Activated naive CD4-positive, alpha-beta T cell (primary cell): ENCODE results near the gene MPC1.

ENCODE experiments used
- DNase-seq, 4 experiments: peaks; one replicate each; lab custom pipeline; 2025; lab: John Stamatoyannopoulos, UW

The MPC1 gene

GRCh38 chr6:166382933-166383801, at the start of gene MPC1:
TSS of gene MPC1 (minus strand) at chr6:166382940. CDS start at chr6:166382876, 64 bp downstream.
- peak; percentile 79 to 93 (median 84) for DNase-seq

- no peak for DNase-seq
These were observed 47.5 kb upstream of the MPC1 start for GRCh38 chr6:166430269-166430668.

DNA sequence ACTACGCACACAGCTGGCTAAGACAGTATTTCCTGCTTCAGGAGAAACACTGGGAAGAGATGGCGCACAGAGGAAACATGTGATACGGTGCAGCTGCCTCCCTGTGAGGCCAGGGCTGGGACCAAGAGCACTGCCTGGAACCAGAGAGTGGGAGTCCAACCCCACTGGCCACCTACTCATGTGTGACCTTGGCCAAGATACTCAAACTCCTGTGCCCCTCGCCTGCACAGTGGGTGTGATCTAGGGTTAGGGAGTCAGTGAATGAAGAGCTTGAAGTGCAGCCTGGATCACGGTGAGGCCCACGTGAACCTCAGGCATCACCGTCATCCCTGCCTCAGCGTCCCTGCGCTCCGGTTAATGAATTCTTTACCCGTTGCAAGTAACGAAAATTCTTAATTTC, 41.7 kb upstream of the MPC1 start:
- no peak for DNase-seq

GRCh38 chr6:166423781-166424180, 41.0 kb upstream of the MPC1 start:
- DNase-seq: no peak

DNA sequence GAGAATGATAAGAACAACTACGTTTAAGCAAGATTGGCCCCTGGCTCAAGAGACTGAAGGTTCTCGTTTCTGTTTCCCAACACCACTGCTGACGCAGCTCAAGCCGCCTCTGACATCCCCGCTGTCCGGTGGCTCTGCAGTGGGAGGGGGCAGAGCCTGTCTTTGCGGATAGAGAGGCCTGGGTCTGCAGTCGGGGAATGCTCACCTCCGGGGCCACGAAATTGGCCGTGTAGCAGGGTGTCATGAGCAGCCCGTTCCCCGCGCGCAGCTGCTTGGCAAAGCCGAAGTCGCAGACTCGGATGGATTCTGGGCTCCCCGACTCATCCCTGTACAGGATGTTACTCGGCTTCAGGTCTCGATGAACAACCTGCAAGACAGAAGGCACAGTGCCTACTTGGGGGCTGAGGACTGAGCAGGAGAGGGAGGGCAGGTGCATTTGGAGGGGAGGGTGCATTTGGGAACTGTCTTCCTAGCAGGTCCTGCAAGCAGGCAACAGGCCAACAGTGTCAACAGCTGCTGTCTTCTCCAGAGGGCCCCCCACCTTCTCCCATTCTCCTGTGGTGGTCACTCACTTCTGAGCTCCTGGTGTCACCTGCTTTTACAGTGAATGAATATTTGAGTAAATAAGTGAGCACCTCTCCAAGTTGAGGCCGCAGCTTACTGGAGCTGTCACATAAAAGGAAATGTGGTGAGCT, 40.5 kb upstream of the MPC1 start:
- DNase-seq: no peak

GRCh38 chr6:166422201-166422940, 39.6 kb upstream of the MPC1 start:
- DNase-seq: no peak

- no peak for DNase-seq
These were observed 37.6 kb upstream of the MPC1 start for GRCh38 chr6:166420351-166420750.

- no peak for DNase-seq
These were observed 37.0 kb upstream of the MPC1 start for GRCh38 chr6:166419717-166420116.

DNA sequence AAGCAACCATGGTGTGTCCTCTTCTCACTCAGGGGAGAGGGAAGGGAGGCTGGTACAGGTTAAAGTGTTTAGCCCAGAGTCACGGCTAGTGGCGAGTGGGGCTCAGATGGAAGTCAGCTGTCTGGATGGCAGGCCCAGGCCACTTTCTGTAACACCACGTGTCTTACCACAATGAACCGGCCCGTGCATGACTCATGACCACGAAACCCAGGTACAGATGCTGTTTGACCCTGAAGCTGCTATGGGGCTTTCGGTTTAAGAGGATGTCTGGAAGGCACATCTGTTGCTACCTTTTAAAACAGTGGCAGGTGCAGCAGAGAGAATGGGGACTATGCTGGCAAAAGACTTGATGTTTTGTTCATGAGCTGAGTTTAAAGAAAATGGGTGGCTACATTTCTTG, 36.5 kb upstream of the MPC1 start:
- DNase-seq: peak in 1 of 4 experiments; percentile 22

DNA sequence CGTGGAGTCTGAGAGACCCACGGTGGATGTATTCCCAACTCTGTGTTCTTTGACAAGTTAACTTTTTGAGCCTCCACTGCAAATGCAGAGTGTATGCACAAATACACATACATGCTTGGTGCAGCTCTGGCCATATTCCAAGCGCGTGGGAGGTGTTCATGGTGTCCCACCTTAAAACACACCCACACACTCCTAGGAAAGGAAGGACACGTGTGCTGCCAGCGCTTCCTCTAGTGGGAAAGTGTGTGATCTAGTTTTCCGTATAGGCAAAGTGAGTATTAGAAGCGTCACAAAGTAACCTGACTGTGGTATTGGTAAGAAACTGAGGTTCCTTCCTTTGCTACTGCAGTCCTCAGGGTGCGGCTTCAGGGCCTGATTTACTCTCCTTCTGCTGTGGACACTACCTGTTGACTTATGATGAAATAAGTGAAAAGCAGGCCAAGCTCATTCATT, 36.0 kb upstream of the MPC1 start:
- no peak for DNase-seq

GRCh38 chr6:166417285-166417691, 34.5 kb upstream of the MPC1 start:
- peak in 2 of 4 experiments; percentile 40 to 44 for DNase-seq

DNA sequence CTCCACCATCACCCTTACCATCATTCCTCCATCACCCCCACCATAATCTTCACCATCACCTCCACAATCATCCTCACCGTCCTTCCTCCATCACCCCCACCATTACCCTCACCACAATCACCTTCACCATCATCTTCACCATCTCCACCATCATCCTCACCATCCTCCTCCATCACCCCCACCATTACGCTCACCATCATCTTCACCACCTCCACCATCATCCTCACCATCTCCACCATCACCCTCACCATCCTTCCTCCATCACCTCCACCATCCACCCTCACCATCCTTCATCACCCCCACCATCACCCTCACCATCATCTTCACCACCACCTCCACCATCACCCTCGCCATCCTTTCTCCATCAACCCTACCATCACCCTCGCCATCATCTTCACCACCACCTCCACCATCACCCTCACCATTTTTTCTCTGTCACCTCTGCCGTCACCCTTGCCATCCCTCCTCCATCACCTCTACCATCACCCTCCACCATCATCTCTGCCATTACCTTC, 33.1 kb upstream of the MPC1 start:
- DNase-seq: no peak

DNA sequence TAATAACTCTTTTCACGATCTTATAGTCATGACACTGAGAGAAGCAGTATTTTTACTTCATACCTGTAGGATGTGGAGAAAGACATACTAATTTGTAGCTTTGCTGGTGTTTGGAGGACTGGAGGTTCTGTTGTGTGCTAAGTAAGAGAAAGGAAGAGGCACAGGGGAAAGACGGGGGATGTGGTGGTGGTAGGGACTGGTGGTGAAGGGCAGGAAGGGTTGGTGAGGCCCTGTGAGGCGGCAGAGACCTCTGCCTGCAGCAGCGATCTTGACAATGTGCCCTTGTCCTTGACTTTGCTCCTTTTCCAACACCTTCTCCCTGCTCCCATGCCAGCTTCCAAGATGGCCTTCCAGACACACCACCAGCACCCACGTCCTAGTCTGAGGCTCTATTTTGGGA, 32.6 kb upstream of the MPC1 start:
- peak in 1 of 4 experiments; percentile 15 for DNase-seq

DNA sequence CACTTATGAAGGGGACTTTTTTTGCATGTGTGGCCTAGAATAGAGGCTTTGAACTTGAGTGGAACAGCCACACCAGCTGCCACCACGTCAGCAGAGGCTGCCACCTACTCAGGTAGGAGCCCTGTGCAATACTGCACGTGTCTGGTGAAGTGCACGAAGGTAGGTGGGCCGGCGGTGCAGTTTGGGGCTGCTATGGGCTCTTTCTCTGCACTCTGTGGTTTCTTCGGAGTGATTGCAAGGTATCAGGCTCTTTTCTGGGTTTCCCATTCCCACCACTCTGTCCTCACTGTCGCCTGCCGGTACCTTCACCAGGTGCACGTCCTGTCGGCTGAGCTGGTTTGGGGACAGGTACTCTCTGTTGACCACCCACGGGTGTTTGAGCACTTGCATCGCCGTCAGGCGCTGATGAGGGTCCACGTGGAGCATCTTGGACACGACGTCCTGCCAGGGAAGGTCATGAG, 30.8 kb upstream of the MPC1 start:
- no peak for DNase-seq

- DNase-seq: no peak
These were observed 30.2 kb upstream of the MPC1 start for GRCh38 chr6:166412911-166413384.

DNA sequence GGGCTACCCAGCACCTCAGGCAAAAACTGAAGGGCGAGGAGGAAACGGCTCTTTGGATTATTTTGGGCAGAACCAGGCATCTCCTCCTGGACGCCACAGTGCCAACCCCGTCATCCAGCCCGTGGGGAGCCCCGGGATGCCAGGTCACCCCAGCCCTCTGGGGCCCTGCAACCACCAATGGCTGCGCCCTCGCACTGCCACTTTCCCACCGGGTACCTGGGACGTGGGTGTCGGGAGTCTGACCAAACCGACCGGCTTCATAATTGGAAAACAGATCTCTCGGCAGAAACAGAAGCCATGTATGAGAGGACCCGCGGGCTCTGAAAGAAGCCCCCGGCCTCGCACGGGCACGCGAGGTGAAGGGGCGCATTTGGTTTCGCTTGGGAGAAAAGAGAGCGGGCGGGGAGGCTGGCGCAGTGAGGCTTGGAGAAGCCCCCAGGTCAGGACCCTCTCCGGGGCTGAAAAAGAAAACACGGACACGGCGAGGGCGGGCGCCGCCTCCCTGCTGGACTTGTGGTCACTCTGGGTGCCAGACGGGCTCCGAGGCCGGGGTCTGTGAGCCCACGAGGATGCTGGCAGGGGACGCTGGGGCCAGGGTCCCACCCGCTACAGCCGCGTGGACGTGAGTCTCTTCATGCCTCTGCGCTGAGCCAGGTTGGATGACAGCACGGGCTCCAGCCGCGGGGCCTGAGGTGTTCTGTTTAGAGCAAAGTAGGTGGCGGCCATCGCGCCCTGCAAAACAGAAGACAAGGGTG, 29.6 kb upstream of the MPC1 start:
- DNase-seq: no peak

DNA sequence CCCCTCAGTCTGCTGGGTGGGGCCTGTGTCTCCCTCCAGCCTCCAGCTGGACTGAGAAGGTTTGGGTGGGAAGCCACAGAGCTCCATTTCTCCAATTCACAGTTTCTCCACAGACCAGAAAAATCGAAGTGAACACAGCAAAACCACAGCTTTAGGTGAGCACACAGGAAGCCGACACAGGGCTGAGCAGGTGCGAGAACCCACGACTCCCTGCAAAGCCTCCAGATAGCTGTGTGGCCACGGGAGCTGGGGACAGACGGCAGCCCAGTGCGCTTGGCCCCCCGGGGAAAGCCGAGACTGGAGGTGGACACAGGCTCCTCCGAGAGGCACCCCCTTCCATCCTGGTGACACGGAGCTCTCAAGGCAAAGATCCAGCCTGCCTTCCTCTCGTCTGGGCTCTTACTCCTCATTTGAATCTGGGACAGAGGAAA, 29.0 kb upstream of the MPC1 start:
- DNase-seq: peak in 2 of 4 experiments; percentile 17 to 24

GRCh38 chr6:166411271-166411670, 28.5 kb upstream of the MPC1 start:
- DNase-seq: no peak

- no peak for DNase-seq
These were observed 27.7 kb upstream of the MPC1 start for GRCh38 chr6:166410426-166410935.

- no peak for DNase-seq
These were observed 26.4 kb upstream of the MPC1 start for GRCh38 chr6:166408936-166409755.
